Mammary epithelial cell (primary cell): Measurements from ENCODE around the gene PPP1R27.

Source experiments
- CTCF ChIP-seq, 2 donors: IDR thresholded peaks in 1 of 2; conservative IDR thresholded peaks in 1 of 2; 2 replicates each; pipeline ENCODE4 v1.5.1; 2011 to 2012; ENCODE audit warnings: inconsistent platforms in 2 of 2, low read length in 2 of 2, mild to moderate bottlenecking in 2 of 2, control low read depth in 1 of 2, low read depth in 1 of 2; ENCODE audit not compliant: insufficient read depth in 1 of 2; ENCODE audit errors: extremely low read depth in 1 of 2
- EZH2 ChIP-seq: IDR thresholded peaks from 2 replicates; pipeline ENCODE4 v1.6.1; 2012; ENCODE audit warnings: low read length, inconsistent platforms, borderline replicate concordance

GRCh38 chr17:81858170-81858966, 23.5 kb upstream of the PPP1R27 start:
- TF ChIP-seq CTCF (conservative IDR thresholded peaks at IDR 0.05 in 1 of 2, IDR thresholded peaks at IDR 0.05 in 1 of 2; ENCODE audit: extremely low read depth in 1 of 2, insufficient read depth in 1 of 2, low read depth in 1 of 2, low read length in 2 of 2) (no peak), EZH2 (no peak)
